GM12872 (cell line): Measurements from ENCODE around the gene POLR3F.

Source experiments
- CTCF ChIP-seq: IDR thresholded peaks from 3 replicates; pipeline ENCODE4 v1.5.1; 2011; ENCODE audit warnings: low read depth, mild to moderate bottlenecking, low read length, moderate library complexity; ENCODE audit not compliant: insufficient read depth

The POLR3F gene

DNA sequence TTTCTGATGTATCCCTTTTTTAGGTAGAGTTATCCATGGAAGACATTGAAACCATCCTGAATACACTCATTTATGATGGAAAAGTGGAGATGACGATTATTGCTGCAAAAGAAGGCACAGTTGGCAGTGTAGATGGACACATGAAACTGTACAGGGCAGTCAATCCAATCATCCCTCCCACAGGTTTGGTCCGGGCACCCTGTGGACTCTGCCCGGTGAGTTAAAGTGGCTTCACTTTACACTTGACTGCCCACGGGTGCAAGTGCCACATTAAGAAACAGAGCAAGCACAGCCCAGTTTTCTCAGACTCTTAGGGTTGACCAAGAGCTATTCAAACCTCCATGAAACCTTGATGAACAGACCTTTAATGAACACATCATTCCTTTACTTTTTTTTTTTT, 14.4 kb downstream of the POLR3F start:
- TF ChIP-seq CTCF = no peak

GRCh38 chr20:18488301-18488700, 21.1 kb downstream of the POLR3F start:
- no peak for TF ChIP-seq CTCF

GRCh38 chr20:18496042-18496441, 28.9 kb downstream of the POLR3F start:
- TF ChIP-seq CTCF = no peak

GRCh38 chr20:18496740-18497592, 29.8 kb downstream of the POLR3F start, which contains the start of gene RBBP9:
Gene RBBP9, minus strand, starts transcription at chr20:18497225. Its CDS starts 58 bp downstream, at chr20:18497167.
- TF ChIP-seq CTCF = no peak

DNA sequence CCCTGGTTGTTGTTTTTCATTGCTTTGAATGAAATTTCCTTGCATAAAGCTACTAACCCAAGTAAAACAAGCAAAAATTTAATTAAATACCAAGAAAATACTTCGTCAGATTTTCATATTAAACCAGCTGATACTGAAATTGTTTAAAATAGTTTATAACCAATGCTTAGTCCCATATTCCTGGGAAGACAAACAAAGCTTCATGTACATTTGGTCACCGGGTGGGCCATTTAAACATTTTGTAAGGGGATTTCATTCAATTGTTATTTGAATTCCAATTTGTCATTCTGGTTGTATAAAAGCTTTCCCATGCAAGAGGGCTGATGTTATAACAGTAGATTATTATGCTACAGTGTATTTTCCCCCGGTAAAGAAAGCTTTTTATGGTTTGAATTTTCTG, 30.4 kb downstream of the POLR3F start:
- no peak for TF ChIP-seq CTCF

- TF ChIP-seq CTCF = no peak
Measured at GRCh38 chr20:18504479-18505060, 37.4 kb downstream of the POLR3F start.

DNA sequence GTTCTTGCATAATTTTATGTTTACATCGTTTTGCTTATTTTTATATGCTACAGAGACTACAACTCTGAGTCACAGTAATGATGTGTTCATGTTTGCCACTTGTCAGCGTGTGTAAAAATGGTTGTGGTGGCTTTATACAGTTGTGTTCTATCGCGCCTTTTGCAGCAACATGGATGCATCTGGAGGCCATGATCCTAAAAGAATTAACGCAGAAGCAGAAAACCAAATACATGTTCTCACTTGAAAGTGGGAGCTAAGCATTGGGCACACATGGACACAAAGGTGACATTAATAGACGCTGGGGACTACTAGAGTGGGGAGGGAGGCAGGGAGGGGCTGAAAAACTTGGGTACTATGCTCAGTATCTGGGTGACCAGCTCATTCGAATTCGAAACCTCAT, 39.6 kb downstream of the POLR3F start:
- TF ChIP-seq CTCF = no peak
